Caco-2 (cell line): ENCODE measurements around the gene DCTN4. TPM values are rescaled to one million over a fixed set of nuclear protein-coding genes. Genes with fewer than 3 reads are reported as not detected.

Experiments used
- BruUV-seq: library from RNA; stranded (reverse); fragments of 400-500 nt; replicated peaks from 2 replicates; lab custom pipeline; 2021; lab: Mats Ljungman, UMichigan
- CTCF ChIA-PET: fragments of 300-600 bp; sonication (Branson Sonifier 250); formaldehyde crosslinking; loops from one replicate; lab custom pipeline; 2022; ENCODE audit warnings: antibody characterized with exemption; lab: Charles Lee
- POLR2A ChIA-PET: fragments of 300-600 bp; sonication (Branson Sonifier 250); formaldehyde crosslinking; loops from one replicate; lab custom pipeline; 2022; ENCODE audit warnings: antibody characterized with exemption; lab: Charles Lee
- DNase-seq, 2 experiments: peaks; one replicate each; pipeline versions ENCODE4 v3.0.0 to v3.0.0-alpha.2; 2020 to 2022
- H3K27me3 ChIP-seq: replicated peaks from 2 replicates; pipeline ENCODE4 v1.6.0; 2011; ENCODE audit warnings: low read length; ENCODE audit not compliant: control insufficient read depth, insufficient read depth
- H3K36me3 ChIP-seq: 2 replicates; pipeline ENCODE4 v1.5.1; 2011; ENCODE audit warnings: low read length; ENCODE audit not compliant: control insufficient read depth, insufficient read depth
- H3K4me1 ChIP-seq: fragments of 250-450 bp; sonication (Bioruptor Pico); 2 replicates; pipeline ENCODE4 v1.5.1; 2020; ENCODE audit warnings: mild to moderate bottlenecking
- H3K4me3 ChIP-seq: 2 replicates; pipeline ENCODE4 v1.5.1; 2011; ENCODE audit warnings: low read depth, mild to moderate bottlenecking, control low read depth, low read length
- H3K9me3 ChIP-seq: fragments of 250-450 bp; sonication (Bioruptor Pico); 2 replicates; pipeline ENCODE4 v1.5.1; 2020; ENCODE audit warnings: mild to moderate bottlenecking, moderate library complexity
- H3K27ac Mint-ChIP-seq: one replicate; pipeline ENCODE4 v1.8.0; 2022; ENCODE audit warnings: mixed read lengths; ENCODE audit not compliant: unreplicated experiment
- H3K27me3 Mint-ChIP-seq: one replicate; pipeline ENCODE4 v1.8.0; 2022; ENCODE audit warnings: mixed read lengths; ENCODE audit not compliant: insufficient read depth, unreplicated experiment
- H3K36me3 Mint-ChIP-seq: one replicate; pipeline ENCODE4 v1.8.0; 2022; ENCODE audit warnings: mild to moderate bottlenecking, mixed read lengths; ENCODE audit not compliant: insufficient read depth, unreplicated experiment
- H3K4me1 Mint-ChIP-seq: one replicate; pipeline ENCODE4 v1.8.0; 2022; ENCODE audit warnings: low read depth, mixed read lengths; ENCODE audit not compliant: unreplicated experiment
- H3K4me3 Mint-ChIP-seq: one replicate; pipeline ENCODE4 v1.8.0; 2022; ENCODE audit warnings: mild to moderate bottlenecking, moderate library complexity, mixed read lengths; ENCODE audit not compliant: unreplicated experiment
- H3K9me3 Mint-ChIP-seq: one replicate; pipeline ENCODE4 v1.8.0; 2022; ENCODE audit warnings: mixed read lengths; ENCODE audit not compliant: unreplicated experiment
- intact Hi-C: fragments of 100-400 bp; cut with micrococcal nuclease; formaldehyde crosslinking; loops from one replicate; pipeline ENCODE4 v1.10.0; 2022; ENCODE audit not compliant: unreplicated experiment
- total RNA-seq: library from RNA; stranded (reverse); gene quantifications from 2 replicates; pipeline ENCODE4 v1.2.3, GENCODE V29; 2022
- TF ChIP-seq, protein P1 (sequence below), 2 experiments: fragments of 200-600 bp in 1 of 2; IDR thresholded peaks; 1 replicate in 1 of 2; 2 replicates in 1 of 2; pipeline versions ENCODE4 v1.5.1 to v1.8.0; 2011 to 2022; ENCODE audit warnings: antibody characterized with exemption in 1 of 2, control low read depth in 1 of 2, inconsistent platforms in 1 of 2, low read depth in 1 of 2, low read length in 1 of 2, mild to moderate bottlenecking in 1 of 2, moderate library complexity in 1 of 2; ENCODE audit not compliant: insufficient read depth in 1 of 2, severe bottlenecking in 1 of 2, unreplicated experiment in 1 of 2

DCTN4 gene
- total RNA-seq, 1 experiment from 2014 or later, result 62.2 TPM

DNA sequence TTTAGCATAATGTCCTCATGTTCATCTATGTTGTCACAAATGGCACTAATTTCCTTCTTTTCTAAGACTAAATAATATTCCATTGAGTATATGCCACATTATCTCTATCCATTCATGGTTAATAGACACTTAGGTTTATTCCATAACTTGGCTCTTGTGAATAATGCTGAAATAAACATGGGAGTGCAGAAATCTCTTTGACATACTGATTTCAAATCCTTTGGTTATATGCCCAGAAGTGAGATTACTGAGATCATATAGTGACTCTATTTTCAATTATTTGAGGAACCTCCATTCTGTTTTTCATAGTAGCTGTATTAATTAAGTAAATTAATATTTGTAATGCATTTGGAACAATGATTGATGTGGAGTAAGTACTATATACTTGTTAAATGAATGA, 32.7 kb upstream of the DCTN4 start:
- no peak for DNase-seq
- no peaks in the 10 kb centered on the region for H3K9me3 ChIP-seq
- Mint-ChIP-seq H3K27ac (no peak overlapping the region), H3K27me3 (no peaks in the 10 kb centered on the region), H3K4me1 (no peaks in the 10 kb centered on the region), H3K36me3 (peaks cover 6% of the 10 kb centered on the region), H3K4me3 (no peak overlapping the region), H3K9me3 (no peaks in the 10 kb centered on the region)
- no peaks in the 10 kb centered on the region for H3K36me3 ChIP-seq
- ChIA-PET POLR2A (no interaction called here), CTCF (no interaction called here)
- TF ChIP-seq, protein P1, sequence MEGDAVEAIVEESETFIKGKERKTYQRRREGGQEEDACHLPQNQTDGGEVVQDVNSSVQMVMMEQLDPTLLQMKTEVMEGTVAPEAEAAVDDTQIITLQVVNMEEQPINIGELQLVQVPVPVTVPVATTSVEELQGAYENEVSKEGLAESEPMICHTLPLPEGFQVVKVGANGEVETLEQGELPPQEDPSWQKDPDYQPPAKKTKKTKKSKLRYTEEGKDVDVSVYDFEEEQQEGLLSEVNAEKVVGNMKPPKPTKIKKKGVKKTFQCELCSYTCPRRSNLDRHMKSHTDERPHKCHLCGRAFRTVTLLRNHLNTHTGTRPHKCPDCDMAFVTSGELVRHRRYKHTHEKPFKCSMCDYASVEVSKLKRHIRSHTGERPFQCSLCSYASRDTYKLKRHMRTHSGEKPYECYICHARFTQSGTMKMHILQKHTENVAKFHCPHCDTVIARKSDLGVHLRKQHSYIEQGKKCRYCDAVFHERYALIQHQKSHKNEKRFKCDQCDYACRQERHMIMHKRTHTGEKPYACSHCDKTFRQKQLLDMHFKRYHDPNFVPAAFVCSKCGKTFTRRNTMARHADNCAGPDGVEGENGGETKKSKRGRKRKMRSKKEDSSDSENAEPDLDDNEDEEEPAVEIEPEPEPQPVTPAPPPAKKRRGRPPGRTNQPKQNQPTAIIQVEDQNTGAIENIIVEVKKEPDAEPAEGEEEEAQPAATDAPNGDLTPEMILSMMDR (IDR thresholded peaks at IDR 0.05; ENCODE audit: insufficient read depth in 1 of 2, low read depth in 1 of 2, low read length in 1 of 2, severe bottlenecking in 1 of 2, unreplicated experiment in 1 of 2), result no peak
- H3K27me3 ChIP-seq, result no peaks in the 10 kb centered on the region
- H3K4me3 ChIP-seq, result no peak overlapping the region
- BruUV-seq, result no TSS peak
- intact Hi-C loops, result no loop called here
- no peaks in the 10 kb centered on the region for H3K4me1 ChIP-seq

DNA sequence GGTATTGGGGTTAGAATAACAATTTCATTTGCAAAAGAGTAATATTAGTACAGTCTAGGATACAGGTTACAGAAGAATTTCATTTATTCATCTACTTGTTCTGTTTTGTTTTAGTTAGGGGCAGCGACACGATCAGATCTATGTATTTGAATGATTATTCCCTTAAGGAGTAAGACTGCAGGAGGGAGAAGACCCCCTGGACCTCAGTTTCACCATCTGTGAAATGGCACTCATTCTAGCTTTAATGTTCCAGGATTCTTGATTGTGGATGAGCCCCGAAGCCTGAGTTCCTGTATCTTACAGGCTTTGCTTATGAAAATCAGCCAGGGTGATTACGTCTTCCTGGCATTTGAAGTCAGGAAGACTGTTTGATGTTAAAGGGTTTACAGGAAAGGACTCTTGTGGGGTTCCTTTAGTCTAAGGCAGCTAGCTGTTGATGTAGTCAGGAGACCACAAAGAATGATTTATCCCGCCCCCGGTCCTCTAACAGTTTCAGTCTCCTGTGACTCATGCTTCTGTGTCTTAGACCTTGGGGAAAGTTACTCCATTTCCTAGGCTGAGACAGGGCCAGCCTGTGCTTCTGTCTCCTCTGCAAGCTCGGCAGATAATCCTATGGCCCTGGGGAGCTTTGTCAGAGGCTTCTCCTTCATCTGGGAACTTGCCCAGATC, 31.3 kb upstream of the DCTN4 start:
- intact Hi-C loops, result no loop called here
- no peak overlapping the region for H3K4me3 Mint-ChIP-seq

DNA sequence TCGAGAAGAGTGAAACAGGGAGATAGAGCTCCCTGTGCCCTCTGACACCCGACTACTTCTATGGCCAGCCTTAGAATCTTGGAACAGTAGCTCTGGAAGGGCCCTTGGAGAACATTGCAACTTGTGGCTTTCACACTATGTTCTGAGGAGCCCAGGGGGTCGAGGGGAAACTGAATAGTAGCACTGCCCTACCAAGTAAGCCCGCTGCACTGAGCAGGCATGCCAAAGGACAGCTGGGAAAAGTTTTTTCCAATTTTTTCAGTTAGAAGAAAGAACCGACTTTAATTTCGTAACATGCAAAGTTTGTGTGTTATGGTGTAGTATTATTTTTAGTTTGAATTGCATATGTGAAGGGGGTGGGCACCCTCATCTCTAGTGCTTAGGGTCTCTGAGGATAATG, 30.6 kb upstream of the DCTN4 start:
- Histone ChIP-seq H3K4me1 (peaks cover 2% of the 10 kb centered on the region), H3K36me3 (no peaks in the 10 kb centered on the region)
- CTCF ChIA-PET, result interaction anchor here (1.2 kb wide), 1 partner anchor 57 kb away, joined by 3 read pairs; the partner anchor contains the start of gene IRGM

More for the DNA sequence above, 31.3 kb upstream of the DCTN4 start:
- Histone ChIP-seq H3K4me1 (no peaks in the 10 kb centered on the region), H3K27me3 (no peaks in the 10 kb centered on the region), H3K9me3 (no peaks in the 10 kb centered on the region), H3K4me3 (no peak overlapping the region), H3K36me3 (no peaks in the 10 kb centered on the region)
- H3K27me3 Mint-ChIP-seq, result no peaks in the 10 kb centered on the region
- CTCF ChIA-PET, result interaction anchor here (1.2 kb wide), 1 partner anchor 57 kb away, joined by 3 read pairs; the partner anchor contains the start of gene IRGM
- peaks cover 10% of the 10 kb centered on the region for H3K9me3 Mint-ChIP-seq
- POLR2A ChIA-PET, result no interaction called here
- TF ChIP-seq, protein P1 (IDR thresholded peaks at IDR 0.05; ENCODE audit: insufficient read depth in 1 of 2, low read depth in 1 of 2, low read length in 1 of 2, severe bottlenecking in 1 of 2, unreplicated experiment in 1 of 2), result no peak
- H3K27ac Mint-ChIP-seq, result no peak overlapping the region
- no TSS peak for BruUV-seq
- no peaks in the 10 kb centered on the region for H3K4me1 Mint-ChIP-seq
- H3K36me3 Mint-ChIP-seq, result peaks cover 6% of the 10 kb centered on the region
- DNase-seq, result no peak

More for the DNA sequence above, 30.6 kb upstream of the DCTN4 start:
- H3K9me3 Mint-ChIP-seq, result peaks cover 10% of the 10 kb centered on the region
- no peak for DNase-seq
- intact Hi-C loops, result no loop called here
- Histone ChIP-seq H3K27me3 (no peaks in the 10 kb centered on the region), H3K9me3 (no peaks in the 10 kb centered on the region), H3K4me3 (no peak overlapping the region)
- H3K27ac Mint-ChIP-seq, result no peak overlapping the region
- BruUV-seq, result no TSS peak
- H3K36me3 Mint-ChIP-seq, result peaks cover 6% of the 10 kb centered on the region
- no peaks in the 10 kb centered on the region for H3K4me1 Mint-ChIP-seq
- H3K4me3 Mint-ChIP-seq, result no peak overlapping the region
- H3K27me3 Mint-ChIP-seq, result no peaks in the 10 kb centered on the region
- POLR2A ChIA-PET, result no interaction called here
- TF ChIP-seq, protein P1 (IDR thresholded peaks at IDR 0.05; ENCODE audit: insufficient read depth in 1 of 2, low read depth in 1 of 2, low read length in 1 of 2, severe bottlenecking in 1 of 2, unreplicated experiment in 1 of 2), result no peak
